GM13976 (cell line): ENCODE measurements around the gene SHROOM2.

Experiments
- DNase-seq: peaks from one replicate; pipeline ENCODE4 v3.0.0; 2012; ENCODE audit warnings: low spot score
- CTCF ChIP-seq: IDR thresholded peaks from 2 replicates; pipeline ENCODE4 v1.5.1; 2012; ENCODE audit warnings: borderline replicate concordance, mild to moderate bottlenecking; ENCODE audit not compliant: insufficient read depth; ENCODE audit errors: extremely low read depth, missing control alignments, control extremely low read depth
- in situ Hi-C: fragments of 300-500 bp; cut with MboI; formaldehyde crosslinking; loops from one replicate; pipeline ENCODE4 v1.12.0; 2022; ENCODE audit warnings: low sequenced_read_pairs, mixed read lengths, inconsistent platforms; ENCODE audit not compliant: unreplicated experiment

Gene SHROOM2

GRCh38 chrX:9997041-9997440, 210.8 kb downstream of the SHROOM2 start:
- in situ Hi-C loops: loop anchor here (5.0 kb wide), 1 partner anchor 120 kb away; no protein-coding TSS in a partner anchor
- TF ChIP-seq CTCF: no peak
- DNase-seq: no peak

GRCh38 chrX:9997524-9997923, 211.3 kb downstream of the SHROOM2 start:
- no peak for TF ChIP-seq CTCF
- DNase-seq: peak; percentile 66
- in situ Hi-C loops: loop anchor here (5.0 kb wide), 1 partner anchor 120 kb away; no protein-coding TSS in a partner anchor
